GM12878 (cell line): ENCODE data around the gene DGKI. TPM values are rescaled to one million over a fixed set of nuclear protein-coding genes. Genes with fewer than 3 reads are reported as not detected.

ENCODE experiments used
- ATAC-seq: fragments of 200-7000 bp; cut with Tn5 transposase; 3 replicates; pipeline ENCODE4 v1.9.1; 2020; ENCODE audit warnings: mild to moderate bottlenecking, moderate library complexity
- BruUV-seq: library from RNA; stranded (reverse); fragments of 400-500 nt; replicated peaks from 2 replicates; lab custom pipeline; 2021; lab: Mats Ljungman, UMichigan
- CTCF ChIA-PET: fragments of 300-600 bp; sonication (Branson Sonifier 250); formaldehyde crosslinking; extraction: SDS; loops from one replicate; lab custom pipeline; 2021; ENCODE audit warnings: inconsistent platforms; lab: Yijun Ruan, JAX
- POLR2A ChIA-PET: fragments of 350-600 bp; formaldehyde crosslinking; extraction: SDS; loops from one replicate; lab custom pipeline; 2021; ENCODE audit warnings: inconsistent platforms; lab: Charles Lee
- RAD21 ChIA-PET: fragments of 300-600 bp; sonication (Branson Sonifier 250); formaldehyde crosslinking; loops from one replicate; lab custom pipeline; 2023; ENCODE audit warnings: antibody characterized with exemption; ENCODE audit not compliant: unreplicated experiment; lab: Charles Lee
- SMC1A ChIA-PET: fragments of 300-600 bp; sonication (Branson Sonifier 250); formaldehyde crosslinking; loops from one replicate; lab custom pipeline; 2023; ENCODE audit not compliant: unreplicated experiment, uncharacterized antibody; lab: Charles Lee
- DNase-seq: peaks from one replicate; pipeline ENCODE4 v3.0.0-alpha.2; 2011; ENCODE audit warnings: low read depth, low spot score
- FAIRE-seq: peaks from 3 replicates; lab custom pipeline; 2011; peaks lifted over from hg19 to GRCh38; lab: Jason Lieb, UNC
- H2AFZ ChIP-seq: 2 replicates; pipeline ENCODE4 v1.6.0; 2011; ENCODE audit warnings: low read depth, low read length, control low read depth; ENCODE audit not compliant: control insufficient read depth
- H3K27ac ChIP-seq: 2 replicates; pipeline ENCODE4 v1.5.1; 2011; ENCODE audit warnings: control low read depth; ENCODE audit not compliant: control insufficient read depth, insufficient read depth
- H3K27me3 ChIP-seq, 2 experiments: replicated peaks in 1 of 2; 2 replicates each; pipeline versions ENCODE4 v1.6.0 to v1.6.1; 2011; ENCODE audit warnings: low read length in 1 of 2; ENCODE audit not compliant: control insufficient read depth in 2 of 2, insufficient read depth in 2 of 2
- H3K36me3 ChIP-seq, 2 experiments: 2 replicates each; pipeline ENCODE4 v1.5.1; 2011; ENCODE audit warnings: low read length in 1 of 2; ENCODE audit not compliant: control insufficient read depth in 2 of 2, insufficient read depth in 2 of 2
- H3K4me1 ChIP-seq: 2 replicates; pipeline ENCODE4 v1.6.1; 2011; ENCODE audit warnings: mild to moderate bottlenecking, low read length, moderate library complexity, mixed read lengths; ENCODE audit not compliant: control insufficient read depth, insufficient read depth
- H3K4me2 ChIP-seq: 2 replicates; pipeline ENCODE4 v1.6.0; 2011; ENCODE audit warnings: control low read depth; ENCODE audit not compliant: control insufficient read depth, insufficient read depth
- H3K4me3 ChIP-seq: fragments of 200-600 bp; sonication (generic); 2 replicates; pipeline ENCODE4 v1.5.1; 2016
- H3K79me2 ChIP-seq: 2 replicates; pipeline ENCODE4 v1.6.0; 2011; ENCODE audit warnings: low read length; ENCODE audit not compliant: control insufficient read depth, insufficient read depth
- H3K9ac ChIP-seq: 2 replicates; pipeline ENCODE4 v1.8.0; 2011; ENCODE audit warnings: low read length, control low read depth, mixed read lengths; ENCODE audit not compliant: control insufficient read depth, insufficient read depth
- H3K9me3 ChIP-seq: replicated peaks from 3 replicates; pipeline ENCODE4 v1.5.1; 2011; ENCODE audit warnings: mild to moderate bottlenecking, low read length; ENCODE audit not compliant: control insufficient read depth, insufficient read depth
- H4K20me1 ChIP-seq: 2 replicates; pipeline ENCODE4 v1.6.0; 2011; ENCODE audit not compliant: control insufficient read depth, insufficient read depth
- ATF2 ChIP-seq: IDR thresholded peaks from 2 replicates; pipeline ENCODE4 v1.6.1; 2012; ENCODE audit warnings: low read length, inconsistent platforms
- BHLHE40 ChIP-seq, 2 experiments: fragments of 450-650 bp in 1 of 2; IDR thresholded peaks; 2 replicates each; pipeline ENCODE4 v1.6.1; 2011 to 2017; ENCODE audit warnings: low read depth in 2 of 2, borderline replicate concordance in 1 of 2, improper control_type of control experiment in 1 of 2, low read length in 1 of 2, mild to moderate bottlenecking in 1 of 2
- CBX5 ChIP-seq: sonication (generic); IDR thresholded peaks from 2 replicates; pipeline ENCODE4 v1.6.1; 2016; ENCODE audit warnings: low read depth, moderate library complexity, mild to moderate bottlenecking, inconsistent platforms
- CEBPB ChIP-seq, 2 experiments: fragments of 150-350 bp in 1 of 2; IDR thresholded peaks; 2 replicates each; pipeline ENCODE4 v1.6.1; 2012 to 2014; ENCODE audit warnings: low read depth in 2 of 2, low read length in 2 of 2, borderline replicate concordance in 1 of 2, inconsistent platforms in 1 of 2
- HDAC2 ChIP-seq: fragments of 200-600 bp; sonication (generic); IDR thresholded peaks from 2 replicates; pipeline ENCODE4 v1.6.1; 2017
- HDAC6 ChIP-seq: fragments of 200-600 bp; sonication (generic); IDR thresholded peaks from one replicate; pipeline ENCODE4 v1.8.0; 2017; ENCODE audit warnings: antibody characterized with exemption; ENCODE audit not compliant: unreplicated experiment
- IKZF1 ChIP-seq: fragments of 450-650 bp; conservative IDR thresholded peaks from 2 replicates; pipeline ENCODE4 v1.6.1; 2017; ENCODE audit warnings: antibody characterized with exemption, mild to moderate bottlenecking
- IRF5 ChIP-seq: fragments of 450-650 bp; IDR thresholded peaks from 2 replicates; pipeline ENCODE4 v1.6.1; 2017; ENCODE audit warnings: borderline replicate concordance
- LARP7 ChIP-seq: fragments of 450-650 bp; IDR thresholded peaks from 2 replicates; pipeline ENCODE4 v1.6.1; 2017; ENCODE audit warnings: mild to moderate bottlenecking
- NFXL1 ChIP-seq: fragments of 450-650 bp; IDR thresholded peaks from 2 replicates; pipeline ENCODE4 v1.6.1; 2017; ENCODE audit warnings: antibody characterized with exemption, mild to moderate bottlenecking, borderline replicate concordance
- PKNOX1 ChIP-seq: fragments of 450-650 bp; IDR thresholded peaks from 2 replicates; pipeline ENCODE4 v1.6.1; 2016; ENCODE audit warnings: mild to moderate bottlenecking
- WGBS: methylation state at CpG from one replicate; pipeline ENCODE4 v1.1.6; 2016; ENCODE audit warnings: low lambda C conversion rate; ENCODE audit not compliant: insufficient replicate concordance, insufficient coverage; ENCODE audit errors: missing lambda C conversion rate; 5-methylcytosine and 5-hydroxymethylcytosine counted together
- in situ Hi-C: fragments of 300-500 bp; cut with MboI; formaldehyde crosslinking; loops from 9 replicates; pipeline ENCODE4 v1.14.3; 2018; ENCODE audit warnings: mixed read lengths
- intact Hi-C: fragments of 100-400 bp; cut with micrococcal nuclease; formaldehyde crosslinking; loops from one replicate; pipeline ENCODE4 v1.14.2; 2022; ENCODE audit not compliant: unreplicated experiment
- polyA plus RNA-seq, 11 experiments: library from polyadenylated mRNA; depleted of rRNA in 4 of 11; unstranded in 6 of 11; stranded (reverse) in 5 of 11; fragments of >200 nt; fragmentation: Nextera tagmentation in 4 of 11; fragmentation: Illumina TruSeq in 1 of 11; extraction: Ambion mirVana in 4 of 11; extraction: Trizol in 1 of 11; gene quantifications; 1 replicate in 1 of 11; 2 replicates in 10 of 11; pipeline versions ENCODE4 v1.2.1 to v1.2.3, GENCODE V29; 2011 to 2016; ENCODE audit warnings: inconsistent platforms in 2 of 11, missing spikeins in 2 of 11, low read depth in 1 of 11
- total RNA-seq, 4 experiments: library from RNA; depleted of rRNA in 3 of 4; stranded (reverse); fragments of >200 nt in 3 of 4; fragmentation: Illumina TruSeq in 1 of 4; extraction: Trizol in 1 of 4; gene quantifications; 2 replicates each; pipeline versions ENCODE4 v1.2.1 to v1.2.3, GENCODE V29; 2013 to 2021
- TF ChIP-seq, protein P1 (sequence below): IDR thresholded peaks from 2 replicates; pipeline ENCODE4 v1.6.1; 2012; ENCODE audit warnings: low read depth, low read length, improper control_type of control experiment

Gene DGKI
- total and polyA plus RNA-seq, 10 of the 15 experiments (the other 5 are each of a cell fraction or from before 2014, with no cell fraction given): 10.4 to 37.1 (median 22.1) TPM

DNA sequence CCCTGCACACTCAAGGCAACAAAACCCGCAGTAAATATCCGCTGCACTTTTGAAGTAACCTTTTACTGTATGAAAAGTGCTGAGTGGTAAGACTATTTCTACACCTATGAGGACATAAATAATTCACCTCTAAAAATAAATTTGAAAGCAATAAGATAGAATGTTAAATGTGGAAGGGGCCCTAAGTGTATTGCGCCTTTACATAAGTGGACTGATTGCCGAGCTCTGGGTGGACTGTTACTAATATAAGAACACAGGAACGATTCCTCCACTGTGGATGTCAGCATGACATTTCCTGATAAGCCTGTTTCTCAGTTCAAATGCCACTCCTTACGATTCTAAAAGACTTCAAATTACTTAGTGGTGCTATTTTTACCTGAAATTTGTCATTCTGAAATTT, 311.2 kb downstream of the DGKI start (continued):
- TF ChIP-seq PKNOX1: no peak

DNA sequence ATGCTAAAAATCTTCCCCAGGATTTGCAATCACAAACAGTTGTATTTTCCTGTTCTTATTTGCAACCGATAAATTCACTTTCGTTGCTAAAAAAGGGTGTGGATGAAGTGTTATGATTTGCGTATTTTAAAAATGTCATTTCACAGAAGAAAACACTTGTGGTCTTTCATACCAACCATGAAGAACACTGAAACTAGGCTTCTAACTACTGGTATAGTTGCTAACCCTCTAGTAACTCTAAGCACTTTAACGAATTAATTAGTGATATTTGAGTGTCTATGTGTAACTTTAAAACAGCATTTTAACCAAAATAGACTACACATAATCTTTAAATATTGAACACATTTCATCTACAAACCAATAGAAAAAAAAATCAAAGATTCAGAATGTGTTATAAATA, 315.1 kb downstream of the DGKI start:
- TF ChIP-seq IKZF1 (no peak), CBX5 (no peak), LARP7 (no peak)
- intact Hi-C loops (no loop called here), in situ Hi-C loops (no loop called here)
- ATAC-seq: no peak
- Histone ChIP-seq H3K27ac (no peak overlapping the region), H2AFZ (no peak overlapping the region), H3K4me3 (no peak overlapping the region), H3K4me2 (no peak overlapping the region), H3K27me3 (no peaks in the 10 kb centered on the region), H3K9ac (no peak overlapping the region), H3K4me1 (no peaks in the 10 kb centered on the region), H3K9me3 (no peaks in the 10 kb centered on the region), H4K20me1 (no peaks in the 10 kb centered on the region), H3K36me3 (no peaks in the 10 kb centered on the region), H3K79me2 (no peaks in the 10 kb centered on the region)
- WGBS: 49% methylated on average over 4 of the region's 4 CpGs
- ChIA-PET RAD21 (no interaction called here), CTCF (interaction anchor here (1.1 kb wide), 1 partner anchor 24 kb away, joined by 3 read pairs; no protein-coding TSS in a partner anchor), SMC1A (interaction anchor here (0.6 kb wide), 1 partner anchor 147 kb away, joined by 3 read pairs; no protein-coding TSS in a partner anchor), POLR2A (no interaction called here)
- DNase-seq: no peak
- no TSS peak for BruUV-seq
- FAIRE-seq: no peak

DNA sequence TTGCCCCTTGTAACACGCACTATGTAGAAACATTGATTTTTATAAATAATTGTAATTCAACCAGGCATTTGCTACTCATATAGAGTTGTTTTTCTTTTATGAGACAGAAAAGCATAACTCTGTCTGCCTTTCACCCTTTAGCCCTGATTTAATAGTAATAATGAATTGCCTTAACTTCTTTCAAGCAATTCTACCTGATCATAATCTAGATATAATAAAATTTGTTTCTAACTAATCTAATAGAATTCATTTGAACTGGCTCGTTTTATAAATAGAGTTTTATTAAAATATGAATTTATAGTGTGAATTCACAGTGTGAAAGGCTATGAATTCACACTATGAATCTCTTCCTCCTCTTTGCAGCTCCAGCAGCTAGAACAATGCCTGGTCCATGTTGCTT, 319.1 kb downstream of the DGKI start:
- in situ Hi-C loops (no loop called here), intact Hi-C loops (no loop called here)
- H3K36me3 ChIP-seq: no peaks in the 10 kb centered on the region
- no peak overlapping the region for H3K4me2 ChIP-seq
- H2AFZ ChIP-seq: no peak overlapping the region
- H3K79me2 ChIP-seq: no peaks in the 10 kb centered on the region
- no TSS peak for BruUV-seq
- H3K4me3 ChIP-seq: no peak overlapping the region
- no peaks in the 10 kb centered on the region for H3K4me1 ChIP-seq
- no peak overlapping the region for H3K27ac ChIP-seq
- DNase-seq (no peak), ATAC-seq (no peak), FAIRE-seq (no peak)
- no peaks in the 10 kb centered on the region for H3K27me3 ChIP-seq
- H4K20me1 ChIP-seq: no peaks in the 10 kb centered on the region
- SMC1A ChIA-PET: no interaction called here
- no peak overlapping the region for H3K9ac ChIP-seq
- POLR2A ChIA-PET: interaction anchor here (1.0 kb wide), 1 partner anchor 11 kb away, joined by 3 read pairs; no protein-coding TSS in a partner anchor
- RAD21 ChIA-PET: no interaction called here
- no peaks in the 10 kb centered on the region for H3K9me3 ChIP-seq
- WGBS: 20% methylated on average over 2 of the region's 2 CpGs
- CTCF ChIA-PET: no interaction called here
- TF ChIP-seq, protein P1, sequence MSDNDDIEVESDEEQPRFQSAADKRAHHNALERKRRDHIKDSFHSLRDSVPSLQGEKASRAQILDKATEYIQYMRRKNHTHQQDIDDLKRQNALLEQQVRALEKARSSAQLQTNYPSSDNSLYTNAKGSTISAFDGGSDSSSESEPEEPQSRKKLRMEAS: no peak
- TF ChIP-seq HDAC6 (no peak), HDAC2 (no peak), CEBPB (IDR thresholded peaks at IDR 0.05; ENCODE audit: borderline replicate concordance in 1 of 2, low read depth in 2 of 2, low read length in 2 of 2) (no peak), BHLHE40 (IDR thresholded peaks at IDR 0.05; ENCODE audit: borderline replicate concordance in 1 of 2, low read depth in 2 of 2, low read length in 1 of 2) (no peak), NFXL1 (no peak), IRF5 (no peak), ATF2 (no peak)
